Measurements from ENCODE around the gene IDH3B. TPM values are rescaled to one million over a fixed set of nuclear protein-coding genes. Genes with fewer than 3 reads are reported as not detected.

Gene IDH3B
- total RNA-seq, 4 donors from 2014 or later = 126 to 161 (median 141) TPM

DNA sequence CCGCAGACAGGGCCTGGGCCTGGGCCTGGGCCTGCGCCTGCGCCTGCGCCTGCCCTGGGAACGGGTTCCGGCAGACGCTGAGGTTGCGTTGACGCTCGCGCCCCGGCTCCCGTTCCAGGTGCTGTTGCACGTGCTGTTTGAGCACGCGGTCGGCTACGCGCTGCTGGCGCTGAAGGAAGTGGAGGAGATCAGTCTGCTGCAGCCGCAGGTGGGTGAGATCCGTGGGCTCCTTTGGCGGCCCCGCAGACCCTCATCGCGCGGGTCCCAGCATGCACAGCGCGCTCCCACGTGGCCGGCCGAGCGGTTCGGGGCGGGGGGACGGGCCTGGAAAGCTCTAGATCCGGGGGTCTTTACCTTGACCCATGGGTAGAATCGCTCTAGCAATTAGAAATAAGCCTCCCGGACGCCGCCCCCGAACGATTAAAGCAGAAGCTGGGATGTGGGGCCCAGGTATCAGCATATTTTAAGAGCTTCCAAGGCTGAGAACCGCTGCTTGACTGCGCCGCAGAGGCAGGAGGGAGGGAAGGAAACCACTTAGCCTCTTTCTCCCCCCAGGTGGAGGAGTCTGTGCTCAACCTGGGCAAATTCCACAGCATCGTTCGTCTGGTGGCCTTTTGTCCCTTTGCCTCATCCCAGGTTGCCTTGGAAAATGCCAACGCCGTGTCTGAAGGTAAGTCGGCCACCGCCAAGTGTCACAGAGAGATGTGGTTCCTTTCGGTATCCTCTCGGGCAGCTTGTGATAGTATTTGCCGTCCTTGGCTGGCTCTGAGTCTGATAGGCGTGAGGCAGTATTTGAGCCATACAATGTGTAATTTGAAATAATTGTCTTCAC is 11.1 kb downstream of the IDH3B start:
- WGBS, 2 donors = 1 to 2% methylated on average over 27 to 40 of the region's 56 CpGs
- Histone ChIP-seq H3K27me3 (no peaks in the 10 kb centered on the region), H3K9me3 (no peaks in the 10 kb centered on the region), H3K4me1 (peaks cover 9 to 14% of the 10 kb centered on the region in 2 donors), H3K36me3 (peaks cover 36 to 41% of the 10 kb centered on the region in 2 donors), H3K27ac (peak overlapping the region in 2 of 3 donors; percentile 55 to 86), H3K4me3 (replicated peaks in 1 of 3) (peak overlapping the region; percentile 54 to 91 (median 84))
- peak; percentile 16 to 58 for DNase-seq
- no peak for TF ChIP-seq POLR2A (IDR thresholded peaks at IDR 0.05)
- TF ChIP-seq, protein P1, sequence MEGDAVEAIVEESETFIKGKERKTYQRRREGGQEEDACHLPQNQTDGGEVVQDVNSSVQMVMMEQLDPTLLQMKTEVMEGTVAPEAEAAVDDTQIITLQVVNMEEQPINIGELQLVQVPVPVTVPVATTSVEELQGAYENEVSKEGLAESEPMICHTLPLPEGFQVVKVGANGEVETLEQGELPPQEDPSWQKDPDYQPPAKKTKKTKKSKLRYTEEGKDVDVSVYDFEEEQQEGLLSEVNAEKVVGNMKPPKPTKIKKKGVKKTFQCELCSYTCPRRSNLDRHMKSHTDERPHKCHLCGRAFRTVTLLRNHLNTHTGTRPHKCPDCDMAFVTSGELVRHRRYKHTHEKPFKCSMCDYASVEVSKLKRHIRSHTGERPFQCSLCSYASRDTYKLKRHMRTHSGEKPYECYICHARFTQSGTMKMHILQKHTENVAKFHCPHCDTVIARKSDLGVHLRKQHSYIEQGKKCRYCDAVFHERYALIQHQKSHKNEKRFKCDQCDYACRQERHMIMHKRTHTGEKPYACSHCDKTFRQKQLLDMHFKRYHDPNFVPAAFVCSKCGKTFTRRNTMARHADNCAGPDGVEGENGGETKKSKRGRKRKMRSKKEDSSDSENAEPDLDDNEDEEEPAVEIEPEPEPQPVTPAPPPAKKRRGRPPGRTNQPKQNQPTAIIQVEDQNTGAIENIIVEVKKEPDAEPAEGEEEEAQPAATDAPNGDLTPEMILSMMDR (IDR thresholded peaks at IDR 0.05) = no peak
- intact Hi-C loops (cut with DNase I) = no loop called here

DNA sequence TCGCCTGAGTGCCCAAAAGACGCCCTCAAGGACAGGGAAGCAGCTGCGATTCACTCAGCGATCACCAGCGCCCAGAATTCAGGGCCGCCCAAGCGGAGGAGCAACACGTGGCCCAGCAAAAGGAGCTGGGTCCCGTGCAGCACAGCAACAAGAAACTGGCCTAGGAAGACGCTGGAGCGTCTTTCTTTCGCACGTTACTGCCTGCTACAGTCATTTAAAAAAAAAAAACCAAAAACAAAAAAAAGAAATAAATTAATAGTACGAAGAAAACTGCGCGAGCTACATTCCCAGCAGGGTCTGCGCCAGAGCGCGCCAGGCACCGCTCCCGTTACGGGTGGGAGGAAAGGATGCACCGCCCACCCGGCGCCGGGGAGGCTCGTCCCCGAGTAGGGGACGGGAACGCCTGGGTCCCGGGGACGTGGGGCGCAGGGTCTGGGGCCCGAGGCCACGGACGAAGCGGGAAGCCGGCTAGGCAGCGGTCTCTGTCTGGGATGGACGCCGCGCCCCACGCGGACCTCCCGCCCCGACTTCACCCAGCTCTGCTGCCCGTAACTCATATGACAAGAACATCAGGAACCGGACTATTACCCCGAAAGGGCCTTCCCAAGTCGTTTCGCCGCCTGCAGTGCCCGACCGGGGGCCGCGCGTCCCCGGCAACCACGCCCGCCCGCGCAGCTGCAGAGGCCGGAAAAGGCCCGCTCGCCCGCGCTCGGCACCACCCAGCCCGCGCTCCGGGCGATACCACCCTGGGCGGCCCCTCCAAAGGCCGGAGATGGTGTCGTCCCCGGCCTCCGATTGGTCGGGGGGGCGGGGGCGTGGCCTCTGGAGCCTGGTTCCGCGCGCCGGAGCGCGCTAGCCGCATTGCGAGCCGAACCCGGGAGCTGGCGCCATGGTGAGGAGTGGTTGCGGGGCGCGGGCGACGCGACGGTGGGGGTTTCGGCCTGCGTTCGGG is 12.0 kb downstream of the IDH3B start, which contains the start of gene NOP56:
TSS of gene NOP56 (plus strand) at position 861 of the 952 bp plus-strand sequence. CDS start at position 890, 29 bp downstream.
- intact Hi-C loops (cut with DNase I) = no loop called here
- Histone ChIP-seq H3K36me3 (peaks cover 27 to 32% of the 10 kb centered on the region in 2 donors), H3K4me3 (replicated peaks in 1 of 3) (peak within 1 kb of the TSS; percentile 65 to 91 (median 84)), H3K4me1 (peaks cover 9 to 14% of the 10 kb centered on the region in 2 donors), H3K27ac (peak within 1 kb of the TSS; percentile 55 to 86 (median 81)), H3K9me3 (no peaks in the 10 kb centered on the region), H3K27me3 (no peaks in the 10 kb centered on the region)
- TF ChIP-seq, protein P1 (IDR thresholded peaks at IDR 0.05) = no peak
- TF ChIP-seq POLR2A (IDR thresholded peaks at IDR 0.05) = peak in 1 of 2 donors; percentile 96
- peak; percentile 90 to 92 for DNase-seq
- WGBS, 2 donors = 0% methylated on average over 39 to 49 of the region's 101 CpGs

DNA sequence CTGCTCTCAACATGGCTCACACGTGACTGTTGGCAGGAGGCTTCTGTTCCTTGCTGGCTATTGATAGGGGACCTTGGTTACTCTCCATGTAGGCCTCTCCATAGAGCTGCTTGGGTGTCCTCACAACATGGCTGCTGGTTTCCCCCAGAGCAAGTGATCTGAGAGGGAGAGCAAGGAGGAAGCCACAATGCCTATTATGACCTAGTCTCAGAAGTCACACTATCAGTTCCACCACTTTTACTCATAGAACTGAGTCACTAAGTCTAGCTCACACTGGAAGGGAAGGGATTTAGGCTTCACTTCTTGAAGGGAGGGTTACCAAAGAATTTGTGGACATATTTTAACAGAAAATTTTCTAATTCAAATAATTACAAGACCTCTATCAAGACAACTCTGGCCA is 20.3 kb downstream of the IDH3B start:
- WGBS, 2 donors = 100% methylated on average over 1 of the region's 1 CpG; no CpG with 5 or more reads in 1 of the 2 donors
- intact Hi-C loops (cut with DNase I) = loop anchor here (5.0 kb wide), 1 partner anchor 116 kb away; no protein-coding TSS in a partner anchor
- H3K4me3 ChIP-seq (replicated peaks in 1 of 3) = no peak overlapping the region
- TF ChIP-seq, protein P1 (IDR thresholded peaks at IDR 0.05) = no peak
- TF ChIP-seq POLR2A (IDR thresholded peaks at IDR 0.05) = no peak
- H3K9me3 ChIP-seq = no peaks in the 10 kb centered on the region
- H3K27ac ChIP-seq = no peak overlapping the region
- H3K4me1 ChIP-seq = no peaks in the 10 kb centered on the region
- no peak for DNase-seq
- no peaks in the 10 kb centered on the region for H3K27me3 ChIP-seq
- no peaks in the 10 kb centered on the region for H3K36me3 ChIP-seq

DNA sequence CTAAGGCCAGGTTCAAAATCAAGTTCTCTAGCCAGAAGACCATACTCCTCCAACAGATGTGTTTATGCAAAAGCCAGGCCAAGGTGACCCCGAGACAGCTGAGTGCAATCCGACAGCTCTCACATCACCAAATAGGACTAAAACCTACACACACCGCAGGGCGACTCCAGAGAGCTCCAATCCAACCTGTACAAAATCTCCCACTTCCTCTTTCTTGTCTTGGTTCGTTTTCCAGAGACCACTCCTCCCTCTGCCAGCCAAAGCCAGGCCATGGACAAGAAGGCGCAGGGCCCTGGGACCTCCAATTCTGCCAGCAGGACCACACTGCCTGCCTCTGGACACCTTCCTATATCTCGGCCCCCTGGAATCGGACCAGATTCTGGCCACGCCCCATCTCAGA is 23.1 kb downstream of the IDH3B start:
- no peak for TF ChIP-seq POLR2A (IDR thresholded peaks at IDR 0.05)
- TF ChIP-seq, protein P1 (IDR thresholded peaks at IDR 0.05) = no peak
- Histone ChIP-seq H3K27me3 (no peaks in the 10 kb centered on the region), H3K9me3 (no peaks in the 10 kb centered on the region), H3K36me3 (no peaks in the 10 kb centered on the region), H3K27ac (no peak overlapping the region), H3K4me3 (replicated peaks in 1 of 3) (no peak overlapping the region), H3K4me1 (no peaks in the 10 kb centered on the region)
- no peak for DNase-seq
- 92% methylated on average over 9 of the region's 9 CpGs for WGBS, 2 donors
- intact Hi-C loops (cut with DNase I) = loop anchor here (5.0 kb wide), 1 partner anchor 114 kb away; no protein-coding TSS in a partner anchor
